GM21360 (cell line): Measurements from ENCODE around the gene PLEKHH1.
"Not testable (repeated sequence)": the region's sequence is repeated elsewhere in the genome, so short reads cannot be mapped to it uniquely, and the experiment has no call there.

Experiments
- ATAC-seq: cut with Tn5 transposase; IDR thresholded peaks from one replicate; pipeline ENCODE4 v1.9.1; 2021; ENCODE audit warnings: mild to moderate bottlenecking, moderate library complexity; ENCODE audit not compliant: unreplicated experiment

Gene PLEKHH1

GRCh38 chr14:67529947-67530935 lies 2.8 kb upstream of the PLEKHH1 start:
- ATAC-seq: no peak

- ATAC-seq: no peak
Observed at GRCh38 chr14:67532606-67532997, 488 bp upstream of the PLEKHH1 start.

- no peak for ATAC-seq
Observed at GRCh38 chr14:67533754-67534085, 630 bp downstream of the PLEKHH1 start.

- no peak for ATAC-seq
Observed at GRCh38 chr14:67536087-67536486, 3.0 kb downstream of the PLEKHH1 start.

GRCh38 chr14:67537736-67538135 lies 4.6 kb downstream of the PLEKHH1 start:
- no peak for ATAC-seq

- ATAC-seq: no peak
Observed at GRCh38 chr14:67538501-67538900, 5.4 kb downstream of the PLEKHH1 start.

GRCh38 chr14:67539116-67539515 lies 6.0 kb downstream of the PLEKHH1 start:
- no peak for ATAC-seq

GRCh38 chr14:67541448-67542387 lies 8.6 kb downstream of the PLEKHH1 start:
- ATAC-seq: no peak

GRCh38 chr14:67542620-67543019 lies 9.5 kb downstream of the PLEKHH1 start:
- not testable (repeated sequence) for ATAC-seq

GRCh38 chr14:67544590-67544989 lies 11.5 kb downstream of the PLEKHH1 start:
- ATAC-seq: no peak

GRCh38 chr14:67547224-67547780 lies 14.2 kb downstream of the PLEKHH1 start:
- ATAC-seq: no peak

GRCh38 chr14:67549734-67550133 lies 16.6 kb downstream of the PLEKHH1 start:
- ATAC-seq: no peak

- ATAC-seq: no peak
Observed at GRCh38 chr14:67551123-67551522, 18.0 kb downstream of the PLEKHH1 start.

GRCh38 chr14:67551940-67552339 lies 18.9 kb downstream of the PLEKHH1 start:
- no peak for ATAC-seq

- no peak for ATAC-seq
Observed at GRCh38 chr14:67553547-67553946, 20.5 kb downstream of the PLEKHH1 start.

- no peak for ATAC-seq
Observed at GRCh38 chr14:67554341-67554740, 21.3 kb downstream of the PLEKHH1 start.

- ATAC-seq: no peak
Observed at GRCh38 chr14:67555518-67556090, 22.5 kb downstream of the PLEKHH1 start.

GRCh38 chr14:67556671-67557070 lies 23.6 kb downstream of the PLEKHH1 start:
- ATAC-seq: no peak

GRCh38 chr14:67557118-67557517 lies 24.0 kb downstream of the PLEKHH1 start:
- no peak for ATAC-seq

GRCh38 chr14:67557656-67558055 lies 24.6 kb downstream of the PLEKHH1 start:
- no peak for ATAC-seq

- no peak for ATAC-seq
Observed at GRCh38 chr14:67559639-67560038, 26.5 kb downstream of the PLEKHH1 start.
